ENCODE data around the gene KLK8. TPM values are rescaled to one million over a fixed set of nuclear protein-coding genes. Genes with fewer than 3 reads are reported as not detected.

Gene KLK8
- total RNA-seq, 1 donor from 2014 or later, result 7.6 TPM

DNA sequence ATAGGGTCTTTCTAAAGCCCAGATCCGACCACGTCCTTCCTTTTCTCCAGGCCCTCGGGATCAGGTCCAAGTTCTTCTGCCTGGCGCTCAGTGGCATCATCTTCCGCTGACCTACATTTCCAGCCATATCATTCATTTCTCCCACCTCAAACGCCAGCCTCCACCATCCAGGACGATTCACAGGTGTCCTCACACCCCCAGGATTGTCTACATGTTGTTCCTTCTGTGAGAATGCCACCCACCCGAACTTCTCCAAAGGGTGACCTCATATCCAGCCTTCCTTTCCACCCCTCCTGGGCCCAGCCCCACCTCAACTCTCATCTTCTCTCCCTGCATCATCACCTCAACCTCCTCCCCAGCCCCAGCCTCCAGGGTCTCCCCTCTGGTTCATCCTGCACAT, 43.8 kb downstream of the KLK8 start:
- Histone ChIP-seq H3K27me3 (ENCODE audit: control insufficient read depth, insufficient read depth, low read length) (peaks cover 2% of the 10 kb centered on the region), H3K36me3 (ENCODE audit: control insufficient read depth, insufficient read depth, low read length) (no peaks in the 10 kb centered on the region), H3K4me3 (ENCODE audit: low read depth, low read length) (no peak overlapping the region)
- TF ChIP-seq, protein P1, sequence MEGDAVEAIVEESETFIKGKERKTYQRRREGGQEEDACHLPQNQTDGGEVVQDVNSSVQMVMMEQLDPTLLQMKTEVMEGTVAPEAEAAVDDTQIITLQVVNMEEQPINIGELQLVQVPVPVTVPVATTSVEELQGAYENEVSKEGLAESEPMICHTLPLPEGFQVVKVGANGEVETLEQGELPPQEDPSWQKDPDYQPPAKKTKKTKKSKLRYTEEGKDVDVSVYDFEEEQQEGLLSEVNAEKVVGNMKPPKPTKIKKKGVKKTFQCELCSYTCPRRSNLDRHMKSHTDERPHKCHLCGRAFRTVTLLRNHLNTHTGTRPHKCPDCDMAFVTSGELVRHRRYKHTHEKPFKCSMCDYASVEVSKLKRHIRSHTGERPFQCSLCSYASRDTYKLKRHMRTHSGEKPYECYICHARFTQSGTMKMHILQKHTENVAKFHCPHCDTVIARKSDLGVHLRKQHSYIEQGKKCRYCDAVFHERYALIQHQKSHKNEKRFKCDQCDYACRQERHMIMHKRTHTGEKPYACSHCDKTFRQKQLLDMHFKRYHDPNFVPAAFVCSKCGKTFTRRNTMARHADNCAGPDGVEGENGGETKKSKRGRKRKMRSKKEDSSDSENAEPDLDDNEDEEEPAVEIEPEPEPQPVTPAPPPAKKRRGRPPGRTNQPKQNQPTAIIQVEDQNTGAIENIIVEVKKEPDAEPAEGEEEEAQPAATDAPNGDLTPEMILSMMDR (IDR thresholded peaks at IDR 0.05; ENCODE audit: insufficient read depth, low read length, severe bottlenecking), result no peak
- no peak for DNase-seq (ENCODE audit: low read depth)
- peak; percentile 62 for FAIRE-seq

DNA sequence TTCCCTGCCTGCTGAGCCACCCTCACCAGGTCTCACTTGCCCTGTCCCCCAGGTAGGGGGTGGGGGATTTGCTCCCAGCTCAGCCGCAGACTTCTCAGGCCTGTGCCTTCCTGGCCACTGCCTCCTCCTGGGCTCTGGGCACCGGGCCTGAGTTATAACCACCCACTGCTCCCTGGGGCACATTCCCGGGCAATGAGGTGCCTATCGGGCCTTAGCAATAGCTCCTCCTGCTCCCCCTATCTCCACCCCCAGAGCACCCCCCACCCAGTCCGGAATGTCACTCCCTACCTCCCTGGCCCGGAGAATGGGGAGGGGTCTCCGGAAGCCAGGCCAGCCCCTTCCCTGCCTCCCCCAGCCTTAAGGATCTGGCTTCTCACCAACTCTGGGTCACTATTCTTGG, 48.5 kb downstream of the KLK8 start, which contains the start of gene KLK5:
KLK5 (minus strand) TSS at position 129 of the 400 bp plus-strand sequence. CDS start 381 bp downstream, outside the sequence.
- FAIRE-seq (no peak), DNase-seq (ENCODE audit: low read depth) (peak; percentile 39)
- no peaks in the 10 kb centered on the region for H3K27me3 ChIP-seq (ENCODE audit: control insufficient read depth, insufficient read depth, low read length)
- TF ChIP-seq, protein P1 (IDR thresholded peaks at IDR 0.05; ENCODE audit: insufficient read depth, low read length, severe bottlenecking), result no peak
- H3K36me3 ChIP-seq (ENCODE audit: control insufficient read depth, insufficient read depth, low read length), result no peaks in the 10 kb centered on the region
- no peak within 1 kb of the TSS for H3K4me3 ChIP-seq (ENCODE audit: low read depth, low read length)

DNA sequence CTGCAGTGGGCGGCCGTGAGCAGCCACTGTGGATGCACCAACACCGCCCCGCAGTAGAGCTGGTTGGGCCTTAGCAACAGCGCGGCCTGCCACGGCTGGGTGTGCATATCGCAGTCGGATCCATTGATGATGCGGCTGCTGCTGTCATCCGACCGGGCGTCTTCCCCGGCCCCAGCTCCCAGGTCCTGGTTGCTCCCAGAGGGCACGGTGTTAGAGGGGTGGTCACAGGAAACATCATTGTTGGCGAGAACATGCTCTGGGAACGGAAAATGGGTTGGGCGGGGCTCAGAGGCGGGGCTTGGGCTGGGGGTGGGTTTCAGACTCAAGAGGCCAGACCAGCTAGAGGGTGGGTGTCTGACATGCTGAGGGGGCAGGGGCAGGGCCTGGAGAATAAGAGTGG, 51.5 kb downstream of the KLK8 start:
- Histone ChIP-seq H3K4me3 (ENCODE audit: low read depth, low read length) (no peak overlapping the region), H3K36me3 (ENCODE audit: control insufficient read depth, insufficient read depth, low read length) (no peaks in the 10 kb centered on the region), H3K27me3 (ENCODE audit: control insufficient read depth, insufficient read depth, low read length) (no peaks in the 10 kb centered on the region)
- TF ChIP-seq, protein P1 (IDR thresholded peaks at IDR 0.05; ENCODE audit: insufficient read depth, low read length, severe bottlenecking), result no peak
- DNase-seq (ENCODE audit: low read depth) (no peak), FAIRE-seq (no peak)

DNA sequence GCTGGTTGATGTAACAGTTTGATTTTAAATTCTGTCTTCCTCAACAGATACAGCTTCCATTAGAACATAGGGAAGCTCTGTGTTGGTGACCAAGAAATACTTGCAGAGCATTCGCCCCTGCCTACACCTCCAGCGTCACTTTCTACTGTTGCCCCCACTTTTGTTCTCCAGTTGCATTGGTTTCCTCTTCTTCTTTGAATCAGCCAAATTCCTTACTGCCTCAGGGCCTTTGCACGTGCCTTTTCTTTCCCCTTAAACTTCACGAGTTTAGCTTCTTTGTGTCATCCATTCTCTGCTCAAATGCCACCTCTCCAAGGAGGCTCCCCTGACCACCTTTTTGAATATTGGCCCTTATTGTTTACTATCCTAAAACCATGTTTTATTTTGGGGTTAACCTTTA, 54.3 kb downstream of the KLK8 start:
- TF ChIP-seq, protein P1 (IDR thresholded peaks at IDR 0.05; ENCODE audit: insufficient read depth, low read length, severe bottlenecking), result no peak
- Histone ChIP-seq H3K4me3 (ENCODE audit: low read depth, low read length) (no peak overlapping the region), H3K27me3 (ENCODE audit: control insufficient read depth, insufficient read depth, low read length) (no peaks in the 10 kb centered on the region), H3K36me3 (ENCODE audit: control insufficient read depth, insufficient read depth, low read length) (no peaks in the 10 kb centered on the region)
- FAIRE-seq (no peak), DNase-seq (ENCODE audit: low read depth) (no peak)

Other genes starting within 250 kb of the KLK8 start
- gene GPR32, start 231.1 kb downstream of the KLK8 start, total RNA-seq, result not detected in 2 replicates
- not detected in 2 replicates for gene ACP4, start 211.2 kb downstream of the KLK8 start, total RNA-seq
- gene KLK1, start 177.8 kb downstream of the KLK8 start, total RNA-seq, result not detected in 2 replicates
- not detected in 2 replicates for gene KLK15, start 168.0 kb downstream of the KLK8 start, total RNA-seq
- gene KLK3, start 146.7 kb downstream of the KLK8 start, total RNA-seq, result not detected in 2 replicates
- gene KLK2, start 128.2 kb downstream of the KLK8 start, total RNA-seq, result 0.53 TPM in 1 of 2 replicates, not detected in the other
- gene KLK4, start 90.2 kb downstream of the KLK8 start, total RNA-seq, result not detected in 2 replicates
- 3.4 and 12.0 TPM in 2 replicates for gene KLK5, start 48.6 kb downstream of the KLK8 start, total RNA-seq
- 0.26 TPM in 2 replicates for gene KLK6, start 32.0 kb downstream of the KLK8 start, total RNA-seq
- 3.9 and 20.0 TPM in 2 replicates for gene KLK7, start 17.7 kb downstream of the KLK8 start, total RNA-seq
- 6.6 and 28.0 TPM in 2 replicates for gene KLK10, start 18.1 kb upstream of the KLK8 start, total RNA-seq
- gene KLK11, start 25.0 kb upstream of the KLK8 start, total RNA-seq, result 1.6 and 52.0 TPM in 2 replicates
- 26.1 TPM in 1 of 2 replicates, not detected in the other for gene KLK12, start 33.4 kb upstream of the KLK8 start, total RNA-seq
- 0.26 and 0.51 TPM in 2 replicates for gene KLK13, start 63.5 kb upstream of the KLK8 start, total RNA-seq
- not detected in 2 replicates for gene KLK14, start 81.3 kb upstream of the KLK8 start, total RNA-seq
- 7.3 and 7.6 TPM in 2 replicates for gene CTU1, start 106.8 kb upstream of the KLK8 start, total RNA-seq
- not detected in 2 replicates for gene SIGLEC9, start 123.3 kb upstream of the KLK8 start, total RNA-seq
- not detected in 2 replicates for gene SIGLEC7, start 140.7 kb upstream of the KLK8 start, total RNA-seq
- not detected in 2 replicates for gene CD33, start 223.5 kb upstream of the KLK8 start, total RNA-seq
- not detected in 2 replicates for gene SIGLECL1, start 249.5 kb upstream of the KLK8 start, total RNA-seq